ENCODE results near the gene COQ6.
A peak's percentile ranks its signal among the peaks of the same experiment; 100 is the strongest.

The COQ6 gene

GRCh38 chr14:73924337-73924736 is 25.8 kb upstream of the COQ6 start:
- H3K9me3 Mint-ChIP-seq: no peaks in the 10 kb centered on the region
- peaks cover 75% of the 10 kb centered on the region for H3K36me3 Mint-ChIP-seq (ENCODE audit: low read depth)
- H3K27ac Mint-ChIP-seq: no peak overlapping the region
- no peaks in the 10 kb centered on the region for H3K27me3 Mint-ChIP-seq (ENCODE audit: low read depth, poor library complexity)
- H3K4me3 Mint-ChIP-seq: no peak overlapping the region
- no peaks in the 10 kb centered on the region for H3K4me1 Mint-ChIP-seq
- TF ChIP-seq, protein P1, sequence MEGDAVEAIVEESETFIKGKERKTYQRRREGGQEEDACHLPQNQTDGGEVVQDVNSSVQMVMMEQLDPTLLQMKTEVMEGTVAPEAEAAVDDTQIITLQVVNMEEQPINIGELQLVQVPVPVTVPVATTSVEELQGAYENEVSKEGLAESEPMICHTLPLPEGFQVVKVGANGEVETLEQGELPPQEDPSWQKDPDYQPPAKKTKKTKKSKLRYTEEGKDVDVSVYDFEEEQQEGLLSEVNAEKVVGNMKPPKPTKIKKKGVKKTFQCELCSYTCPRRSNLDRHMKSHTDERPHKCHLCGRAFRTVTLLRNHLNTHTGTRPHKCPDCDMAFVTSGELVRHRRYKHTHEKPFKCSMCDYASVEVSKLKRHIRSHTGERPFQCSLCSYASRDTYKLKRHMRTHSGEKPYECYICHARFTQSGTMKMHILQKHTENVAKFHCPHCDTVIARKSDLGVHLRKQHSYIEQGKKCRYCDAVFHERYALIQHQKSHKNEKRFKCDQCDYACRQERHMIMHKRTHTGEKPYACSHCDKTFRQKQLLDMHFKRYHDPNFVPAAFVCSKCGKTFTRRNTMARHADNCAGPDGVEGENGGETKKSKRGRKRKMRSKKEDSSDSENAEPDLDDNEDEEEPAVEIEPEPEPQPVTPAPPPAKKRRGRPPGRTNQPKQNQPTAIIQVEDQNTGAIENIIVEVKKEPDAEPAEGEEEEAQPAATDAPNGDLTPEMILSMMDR (IDR thresholded peaks at IDR 0.05): no peak
- DNase-seq: no peak

GRCh38 chr14:73935666-73936065 is 14.4 kb upstream of the COQ6 start:
- TF ChIP-seq, protein P1 (IDR thresholded peaks at IDR 0.05): peak; percentile 24
- Mint-ChIP-seq H3K27ac (no peak overlapping the region), H3K4me1 (peaks cover 12% of the 10 kb centered on the region), H3K4me3 (no peak overlapping the region), H3K27me3 (ENCODE audit: low read depth, poor library complexity) (no peaks in the 10 kb centered on the region), H3K9me3 (no peaks in the 10 kb centered on the region), H3K36me3 (ENCODE audit: low read depth) (peaks cover 34% of the 10 kb centered on the region)
- no peak for DNase-seq

GRCh38 chr14:73936548-73936947 is 13.6 kb upstream of the COQ6 start:
- TF ChIP-seq, protein P1 (IDR thresholded peaks at IDR 0.05): no peak
- DNase-seq: no peak
- no peaks in the 10 kb centered on the region for H3K9me3 Mint-ChIP-seq
- no peaks in the 10 kb centered on the region for H3K27me3 Mint-ChIP-seq (ENCODE audit: low read depth, poor library complexity)
- no peak overlapping the region for H3K27ac Mint-ChIP-seq
- H3K4me3 Mint-ChIP-seq: no peak overlapping the region
- peaks cover 12% of the 10 kb centered on the region for H3K4me1 Mint-ChIP-seq
- peaks cover 27% of the 10 kb centered on the region for H3K36me3 Mint-ChIP-seq (ENCODE audit: low read depth)

DNA sequence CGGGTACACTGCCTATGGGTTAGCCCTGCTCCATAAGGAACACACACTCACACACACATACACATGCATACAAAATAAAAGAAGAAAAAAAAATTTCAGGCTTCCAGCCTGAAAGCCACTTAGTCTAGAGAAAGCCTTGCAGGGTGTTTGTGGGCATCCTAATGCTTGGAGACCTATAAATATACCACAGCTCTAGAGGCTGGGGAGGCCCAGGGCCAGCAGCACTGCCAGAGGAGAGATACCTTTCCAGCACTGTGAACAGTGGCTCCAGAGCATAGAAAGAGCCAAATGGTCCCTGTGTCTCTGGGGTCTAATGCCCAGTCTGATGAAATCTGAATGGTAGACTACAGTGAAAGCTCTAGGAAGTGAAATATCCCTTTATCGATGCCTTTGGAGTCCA is 13.1 kb upstream of the COQ6 start:
- DNase-seq: no peak
- H3K27ac Mint-ChIP-seq: no peak overlapping the region
- peaks cover 22% of the 10 kb centered on the region for H3K36me3 Mint-ChIP-seq (ENCODE audit: low read depth)
- no peak overlapping the region for H3K4me3 Mint-ChIP-seq
- no peaks in the 10 kb centered on the region for H3K27me3 Mint-ChIP-seq (ENCODE audit: low read depth, poor library complexity)
- no peaks in the 10 kb centered on the region for H3K9me3 Mint-ChIP-seq
- H3K4me1 Mint-ChIP-seq: peaks cover 12% of the 10 kb centered on the region
- TF ChIP-seq, protein P1 (IDR thresholded peaks at IDR 0.05): no peak

- H3K4me3 Mint-ChIP-seq: no peak overlapping the region
- H3K9me3 Mint-ChIP-seq: no peaks in the 10 kb centered on the region
- TF ChIP-seq, protein P1 (IDR thresholded peaks at IDR 0.05): no peak
- H3K4me1 Mint-ChIP-seq: peaks cover 8% of the 10 kb centered on the region
- no peaks in the 10 kb centered on the region for H3K36me3 Mint-ChIP-seq (ENCODE audit: low read depth)
- peaks cover 8% of the 10 kb centered on the region for H3K27me3 Mint-ChIP-seq (ENCODE audit: low read depth, poor library complexity)
- no peak overlapping the region for H3K27ac Mint-ChIP-seq
- no peak for DNase-seq
Measured at GRCh38 chr14:73942180-73942579, 7.9 kb upstream of the COQ6 start.

- Mint-ChIP-seq H3K4me3 (no peak overlapping the region), H3K27ac (peak overlapping the region; percentile 1), H3K4me1 (peaks cover 8% of the 10 kb centered on the region), H3K27me3 (ENCODE audit: low read depth, poor library complexity) (peaks cover 14% of the 10 kb centered on the region), H3K36me3 (ENCODE audit: low read depth) (no peaks in the 10 kb centered on the region), H3K9me3 (no peaks in the 10 kb centered on the region)
- DNase-seq: no peak
- TF ChIP-seq, protein P1 (IDR thresholded peaks at IDR 0.05): no peak
Measured at GRCh38 chr14:73943083-73943482, 7.0 kb upstream of the COQ6 start.

Measured in nephron progenitor cell (in vitro differentiated cells).